ENCODE results near the gene CLDN18. TPM values are rescaled to one million over a fixed set of nuclear protein-coding genes. Genes with fewer than 3 reads are reported as not detected.

The CLDN18 gene
- total RNA-seq, 1 donor from 2014 or later, result not detected

DNA sequence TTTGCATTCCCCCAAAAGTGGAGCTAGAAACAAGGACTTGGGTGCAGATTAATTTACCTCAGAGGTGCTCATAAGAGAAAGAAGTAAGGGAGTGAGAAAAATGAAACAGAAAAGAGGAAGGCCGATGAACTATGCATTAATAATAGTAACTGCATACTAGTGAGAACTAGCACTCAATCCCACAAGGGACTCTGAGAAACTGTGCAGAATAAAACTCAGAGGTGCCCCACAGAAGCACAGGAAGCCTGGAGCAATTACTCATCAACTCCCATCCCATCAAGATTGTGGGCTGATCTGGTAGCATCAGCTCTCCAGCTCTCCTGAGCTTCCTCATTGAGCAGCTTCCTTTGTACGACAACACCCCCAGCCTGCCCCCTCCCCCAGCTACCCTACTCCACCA is 50.8 kb downstream of the CLDN18 start:
- no peak for DNase-seq (ENCODE audit: extremely low spot score, unreplicated experiment)
- TF ChIP-seq, protein P1, sequence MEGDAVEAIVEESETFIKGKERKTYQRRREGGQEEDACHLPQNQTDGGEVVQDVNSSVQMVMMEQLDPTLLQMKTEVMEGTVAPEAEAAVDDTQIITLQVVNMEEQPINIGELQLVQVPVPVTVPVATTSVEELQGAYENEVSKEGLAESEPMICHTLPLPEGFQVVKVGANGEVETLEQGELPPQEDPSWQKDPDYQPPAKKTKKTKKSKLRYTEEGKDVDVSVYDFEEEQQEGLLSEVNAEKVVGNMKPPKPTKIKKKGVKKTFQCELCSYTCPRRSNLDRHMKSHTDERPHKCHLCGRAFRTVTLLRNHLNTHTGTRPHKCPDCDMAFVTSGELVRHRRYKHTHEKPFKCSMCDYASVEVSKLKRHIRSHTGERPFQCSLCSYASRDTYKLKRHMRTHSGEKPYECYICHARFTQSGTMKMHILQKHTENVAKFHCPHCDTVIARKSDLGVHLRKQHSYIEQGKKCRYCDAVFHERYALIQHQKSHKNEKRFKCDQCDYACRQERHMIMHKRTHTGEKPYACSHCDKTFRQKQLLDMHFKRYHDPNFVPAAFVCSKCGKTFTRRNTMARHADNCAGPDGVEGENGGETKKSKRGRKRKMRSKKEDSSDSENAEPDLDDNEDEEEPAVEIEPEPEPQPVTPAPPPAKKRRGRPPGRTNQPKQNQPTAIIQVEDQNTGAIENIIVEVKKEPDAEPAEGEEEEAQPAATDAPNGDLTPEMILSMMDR (IDR thresholded peaks at IDR 0.05), result no peak
- peaks cover 21% of the 10 kb centered on the region for H3K36me3 Mint-ChIP-seq (ENCODE audit: unreplicated experiment)
- no peak overlapping the region for H3K4me3 Mint-ChIP-seq (ENCODE audit: unreplicated experiment)
- H3K27me3 Mint-ChIP-seq (ENCODE audit: unreplicated experiment), result no peaks in the 10 kb centered on the region
- no peaks in the 10 kb centered on the region for H3K4me1 Mint-ChIP-seq (ENCODE audit: unreplicated experiment)
- H3K27ac Mint-ChIP-seq (ENCODE audit: unreplicated experiment), result no peak overlapping the region
- no peaks in the 10 kb centered on the region for H3K9me3 Mint-ChIP-seq (ENCODE audit: unreplicated experiment)

DNA sequence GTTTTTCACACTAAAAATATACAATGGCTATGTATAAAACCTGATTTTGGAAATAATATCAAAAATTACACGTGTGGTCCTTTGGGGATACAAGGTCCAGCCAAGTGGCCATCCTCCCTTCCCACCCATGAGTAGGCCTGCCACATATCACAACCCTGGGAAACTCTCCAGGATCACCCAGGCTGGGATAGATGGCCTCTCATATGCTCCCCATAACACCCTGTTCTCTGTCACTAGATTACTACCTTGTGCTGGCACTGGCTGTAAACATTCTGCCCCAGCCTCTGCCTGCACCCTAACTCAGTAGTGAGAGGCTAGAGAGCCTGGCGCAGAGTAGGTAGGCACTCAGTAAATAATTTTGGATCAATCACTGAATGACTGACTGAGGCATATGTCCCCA is 52.1 kb downstream of the CLDN18 start:
- no peak for DNase-seq (ENCODE audit: extremely low spot score, unreplicated experiment)
- Mint-ChIP-seq H3K27ac (ENCODE audit: unreplicated experiment) (no peak overlapping the region), H3K27me3 (ENCODE audit: unreplicated experiment) (no peaks in the 10 kb centered on the region), H3K9me3 (ENCODE audit: unreplicated experiment) (no peaks in the 10 kb centered on the region), H3K4me3 (ENCODE audit: unreplicated experiment) (no peak overlapping the region), H3K4me1 (ENCODE audit: unreplicated experiment) (no peaks in the 10 kb centered on the region), H3K36me3 (ENCODE audit: unreplicated experiment) (peaks cover 27% of the 10 kb centered on the region)
- TF ChIP-seq, protein P1 (IDR thresholded peaks at IDR 0.05), result no peak

DNA sequence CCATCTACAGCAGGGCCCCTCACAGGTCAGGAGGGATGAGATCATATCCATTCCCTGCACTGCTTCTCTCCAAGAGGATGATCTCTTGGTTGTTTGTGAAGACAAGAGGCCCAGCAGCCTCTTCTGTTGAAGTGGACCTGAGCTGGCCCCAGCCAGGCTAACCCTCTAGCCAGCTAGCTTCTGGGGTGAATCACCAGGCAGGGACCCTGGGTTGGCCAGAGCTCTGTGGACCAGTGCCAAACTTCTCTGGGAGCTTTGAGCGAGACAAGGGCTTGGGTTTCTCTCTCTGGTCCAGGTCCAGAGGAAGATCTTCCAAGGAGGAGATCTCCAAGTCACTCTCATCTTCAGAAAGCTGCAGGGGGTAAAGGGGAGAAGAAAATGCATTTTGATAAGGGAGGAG is 52.7 kb downstream of the CLDN18 start:
- Mint-ChIP-seq H3K27me3 (ENCODE audit: unreplicated experiment) (no peaks in the 10 kb centered on the region), H3K27ac (ENCODE audit: unreplicated experiment) (no peak overlapping the region), H3K36me3 (ENCODE audit: unreplicated experiment) (peaks cover 27% of the 10 kb centered on the region), H3K9me3 (ENCODE audit: unreplicated experiment) (no peaks in the 10 kb centered on the region), H3K4me1 (ENCODE audit: unreplicated experiment) (no peaks in the 10 kb centered on the region), H3K4me3 (ENCODE audit: unreplicated experiment) (no peak overlapping the region)
- TF ChIP-seq, protein P1 (IDR thresholded peaks at IDR 0.05), result no peak
- DNase-seq (ENCODE audit: extremely low spot score, unreplicated experiment), result no peak

DNA sequence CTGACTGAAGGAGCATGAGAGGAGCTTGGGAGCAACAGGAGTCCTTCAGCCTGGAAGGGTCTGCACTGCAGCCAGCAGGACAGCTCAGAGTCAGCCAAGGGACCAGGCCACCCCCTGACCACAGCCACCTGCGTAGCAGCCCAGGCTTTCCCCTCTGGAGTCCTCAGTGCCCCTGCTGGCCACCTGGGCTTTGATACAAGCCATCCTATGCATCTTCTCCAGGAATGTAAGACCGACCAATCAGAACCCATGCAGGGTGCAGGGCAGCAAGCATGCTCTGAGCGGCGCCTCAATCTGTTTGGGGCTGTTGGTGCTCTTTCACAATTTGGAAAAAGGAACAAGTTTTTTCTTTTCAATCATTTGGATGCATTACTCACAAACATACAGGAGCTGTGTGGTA is 53.5 kb downstream of the CLDN18 start:
- TF ChIP-seq, protein P1 (IDR thresholded peaks at IDR 0.05), result no peak
- Mint-ChIP-seq H3K4me3 (ENCODE audit: unreplicated experiment) (no peak overlapping the region), H3K27me3 (ENCODE audit: unreplicated experiment) (no peaks in the 10 kb centered on the region), H3K36me3 (ENCODE audit: unreplicated experiment) (peaks cover 27% of the 10 kb centered on the region), H3K4me1 (ENCODE audit: unreplicated experiment) (no peaks in the 10 kb centered on the region), H3K27ac (ENCODE audit: unreplicated experiment) (no peak overlapping the region), H3K9me3 (ENCODE audit: unreplicated experiment) (no peaks in the 10 kb centered on the region)
- no peak for DNase-seq (ENCODE audit: extremely low spot score, unreplicated experiment)

DNA sequence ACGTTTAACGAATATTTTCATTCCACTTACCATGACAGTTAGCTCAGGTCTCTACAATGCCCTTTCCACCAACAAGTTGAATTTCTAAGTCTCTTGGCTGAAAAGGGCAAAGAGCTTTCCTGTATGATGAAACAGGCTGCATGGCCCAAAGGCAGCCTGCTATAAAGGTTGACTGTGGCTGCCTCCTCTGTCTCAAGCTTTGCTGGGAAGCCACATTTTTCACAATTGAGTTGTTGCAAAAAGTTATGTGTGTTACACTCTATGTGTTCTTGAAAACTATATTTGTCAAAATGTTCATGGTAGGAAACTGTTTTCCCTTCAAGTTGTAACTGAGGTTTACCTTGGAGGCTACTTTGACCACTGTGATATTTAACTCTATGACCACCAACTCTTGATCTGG is 56.0 kb downstream of the CLDN18 start:
- H3K27me3 Mint-ChIP-seq (ENCODE audit: unreplicated experiment), result no peaks in the 10 kb centered on the region

More for the DNA sequence above, 56.0 kb downstream of the CLDN18 start:
- no peak for DNase-seq (ENCODE audit: extremely low spot score, unreplicated experiment)
- H3K4me3 Mint-ChIP-seq (ENCODE audit: unreplicated experiment), result no peak overlapping the region
- no peaks in the 10 kb centered on the region for H3K4me1 Mint-ChIP-seq (ENCODE audit: unreplicated experiment)
- TF ChIP-seq, protein P1 (IDR thresholded peaks at IDR 0.05), result no peak
- H3K36me3 Mint-ChIP-seq (ENCODE audit: unreplicated experiment), result peaks cover 27% of the 10 kb centered on the region
- H3K27ac Mint-ChIP-seq (ENCODE audit: unreplicated experiment), result no peak overlapping the region
- H3K9me3 Mint-ChIP-seq (ENCODE audit: unreplicated experiment), result no peaks in the 10 kb centered on the region
